Measurements from ENCODE around the gene FBXL13. TPM values are rescaled to one million over a fixed set of nuclear protein-coding genes. Genes with fewer than 3 reads are reported as not detected.

FBXL13 gene
- total and polyA plus RNA-seq, 2 of the 8 experiments (the other 6 are each of a cell fraction or from before 2014, with no cell fraction given): 1.2 to 2.8 TPM

GRCh38 chr7:103083210-103083609 is 8.6 kb upstream of the FBXL13 start (continued):
- TF ChIP-seq MAX (IDR thresholded peaks at IDR 0.05) (no peak), CBX8 (IDR thresholded peaks at IDR 0.05; ENCODE audit: borderline replicate concordance, low read depth, low read length) (no peak)

Measured in H1 (cell line).